ENCODE measurements around the gene JARID2.

- TF ChIP-seq CTCF (IDR thresholded peaks at IDR 0.05) (no peak), POLR2AphosphoS5 (IDR thresholded peaks at IDR 0.05) (no peak), POLR2A (IDR thresholded peaks at IDR 0.05) (no peak)
These were observed 140.4 kb downstream of the JARID2 start for GRCh38 chr6:15386110-15386755.

Measured in sigmoid colon (tissue), 4 donors.